Neural cell (in vitro differentiated cells): Measurements from ENCODE around the gene AKR1E2.

ENCODE experiments used
- CTCF ChIP-seq: fragments of 450-650 bp; IDR thresholded peaks from 2 replicates; pipeline ENCODE4 v1.5.1; 2014; ENCODE audit warnings: antibody characterized with exemption, mild to moderate bottlenecking, moderate library complexity; ENCODE audit not compliant: poor library complexity, severe bottlenecking
- EP300 ChIP-seq: fragments of 450-650 bp; conservative IDR thresholded peaks from 2 replicates; pipeline ENCODE4 v1.6.1; 2014; ENCODE audit warnings: antibody characterized with exemption, mild to moderate bottlenecking, moderate library complexity; ENCODE audit not compliant: poor library complexity, severe bottlenecking
- EZH2 ChIP-seq: fragments of 200-600, 300-800 bp; shearing (Covaris generic), sonication (generic); IDR thresholded peaks from 2 replicates; pipeline ENCODE4 v1.6.1; 2014; ENCODE audit warnings: antibody characterized with exemption, low read length, borderline replicate concordance, mild to moderate bottlenecking; ENCODE audit not compliant: insufficient read depth, poor library complexity, severe bottlenecking
- POLR2AphosphoS5 ChIP-seq: IDR thresholded peaks from 2 replicates; pipeline ENCODE4 v1.6.1; 2012
- RAD21 ChIP-seq: fragments of 450-650 bp; conservative IDR thresholded peaks from 2 replicates; pipeline ENCODE4 v1.6.1; 2014; ENCODE audit warnings: antibody characterized with exemption, mild to moderate bottlenecking, moderate library complexity
- REST ChIP-seq: IDR thresholded peaks from 2 replicates; pipeline ENCODE4 v1.6.1; 2012; ENCODE audit warnings: borderline replicate concordance
- SMC3 ChIP-seq: fragments of 450-650 bp; conservative IDR thresholded peaks from 2 replicates; pipeline ENCODE4 v1.6.1; 2014; ENCODE audit warnings: antibody characterized with exemption, mild to moderate bottlenecking, moderate library complexity; ENCODE audit not compliant: poor library complexity
- TAF1 ChIP-seq: IDR thresholded peaks from 2 replicates; pipeline ENCODE4 v1.6.1; 2012; ENCODE audit warnings: low read depth

- TF ChIP-seq CTCF (no peak), EP300 (no peak), EZH2 (no peak), POLR2AphosphoS5 (no peak), SMC3 (no peak), TAF1 (no peak), REST (no peak), RAD21 (no peak)
Observed at GRCh38 chr10:4837551-4837950, 11.5 kb downstream of the AKR1E2 start.
